ENCODE data around the gene ARAP3. TPM values are rescaled to one million over a fixed set of nuclear protein-coding genes. Genes with fewer than 3 reads are reported as not detected.

The ARAP3 gene
- total and polyA plus RNA-seq, 2 donors (not counting 3 experiments of a cell fraction or from before 2014, with no cell fraction given) = 60.6 to 136 TPM

- DNase-seq (ENCODE audit: low read depth, low spot score) (no peak), FAIRE-seq (no peak)
- Histone ChIP-seq H3K79me2 (ENCODE audit: control insufficient read depth, insufficient read depth, low read length) (peaks cover 9% of the 10 kb centered on the region), H3K9me3 (replicated peaks; ENCODE audit: control insufficient read depth, insufficient read depth, low read length) (no peaks in the 10 kb centered on the region), H3K4me1 (ENCODE audit: control insufficient read depth, extremely low read depth, insufficient read depth, low read length) (no peaks in the 10 kb centered on the region), H2AFZ (ENCODE audit: low read depth, low read length) (no peak overlapping the region), H4K20me1 (replicated peaks; ENCODE audit: control insufficient read depth, extremely low read depth, insufficient read depth, low read length) (no peaks in the 10 kb centered on the region), H3K4me2 (ENCODE audit: insufficient read depth, low read length) (no peak overlapping the region), H3K4me3 (replicated peaks in 1 of 3; ENCODE audit: insufficient read depth in 1 of 3, low read depth in 1 of 3, low read length in 3 of 3) (no peak overlapping the region), H3K27me3 (ENCODE audit: control insufficient read depth in 2 of 2, insufficient read depth in 2 of 2, low read length in 2 of 2) (no peaks in the 10 kb centered on the region), H3K9ac (replicated peaks; ENCODE audit: extremely low read depth, insufficient read depth, low read length) (no peak overlapping the region), H3K9me1 (replicated peaks; ENCODE audit: control insufficient read depth, extremely low read depth, insufficient read depth, low read length) (no peaks in the 10 kb centered on the region), H3K27ac (ENCODE audit: insufficient read depth, low read depth, low read length) (no peak overlapping the region), H3K36me3 (ENCODE audit: control insufficient read depth in 2 of 2, extremely low read depth in 1 of 2, insufficient read depth in 2 of 2, low read length in 2 of 2) (peaks cover 16 to 40% of the 10 kb centered on the region in 2 experiments)
- dilution Hi-C loops (cut with MboI; ENCODE audit: extremely low pct_ligation_motif_present, low sequenced_read_pairs) (no loop called here), intact Hi-C loops (cut with micrococcal nuclease) (no loop called here)
- ChIA-PET POLR2A (no interaction called here), CTCF (interaction anchor here (3.6 to 10.5 kb wide), 2 partner anchors 10 to 36 kb away, joined by 23 to 63 read pairs; partner anchors contain the start of gene DIAPH1)
- no peak for TF ChIP-seq POLR2AphosphoS5 (IDR thresholded peaks at IDR 0.05; ENCODE audit: insufficient read depth, low read depth, low read length)
- TF ChIP-seq JUN (IDR thresholded peaks at IDR 0.05; ENCODE audit: borderline replicate concordance, insufficient read depth, insufficient read length, low read depth) = no peak
- TF ChIP-seq EZH2 (IDR thresholded peaks at IDR 0.05; ENCODE audit: borderline replicate concordance, low read depth, low read length, severe bottlenecking) = no peak
- no peak for TF ChIP-seq CTCF (IDR thresholded peaks at IDR 0.05; ENCODE audit: extremely low read depth in 1 of 2, insufficient read depth in 1 of 2, low read depth in 1 of 2, low read length in 2 of 2)
- BruUV-seq (replicated peaks) = no TSS peak
These were observed 53.7 kb downstream of the ARAP3 start for GRCh38 chr5:141628175-141628788.

GRCh38 chr5:141623611-141624010, 58.4 kb downstream of the ARAP3 start:
- intact Hi-C loops (cut with micrococcal nuclease) (no loop called here), dilution Hi-C loops (cut with MboI; ENCODE audit: extremely low pct_ligation_motif_present, low sequenced_read_pairs) (no loop called here)
- Histone ChIP-seq H3K9ac (replicated peaks; ENCODE audit: extremely low read depth, insufficient read depth, low read length) (no peak overlapping the region), H3K4me2 (ENCODE audit: insufficient read depth, low read length) (no peak overlapping the region), H3K27ac (ENCODE audit: insufficient read depth, low read depth, low read length) (no peak overlapping the region), H2AFZ (ENCODE audit: low read depth, low read length) (no peak overlapping the region), H3K4me3 (replicated peaks in 1 of 3; ENCODE audit: insufficient read depth in 1 of 3, low read depth in 1 of 3, low read length in 3 of 3) (no peak overlapping the region), H3K27me3 (ENCODE audit: control insufficient read depth in 2 of 2, insufficient read depth in 2 of 2, low read length in 2 of 2) (no peaks in the 10 kb centered on the region), H3K4me1 (ENCODE audit: control insufficient read depth, extremely low read depth, insufficient read depth, low read length) (no peaks in the 10 kb centered on the region), H3K79me2 (ENCODE audit: control insufficient read depth, insufficient read depth, low read length) (no peaks in the 10 kb centered on the region), H3K36me3 (ENCODE audit: control insufficient read depth in 2 of 2, extremely low read depth in 1 of 2, insufficient read depth in 2 of 2, low read length in 2 of 2) (peaks cover 17 to 41% of the 10 kb centered on the region in 2 experiments), H3K9me3 (replicated peaks; ENCODE audit: control insufficient read depth, insufficient read depth, low read length) (no peaks in the 10 kb centered on the region), H4K20me1 (replicated peaks; ENCODE audit: control insufficient read depth, extremely low read depth, insufficient read depth, low read length) (no peaks in the 10 kb centered on the region), H3K9me1 (replicated peaks; ENCODE audit: control insufficient read depth, extremely low read depth, insufficient read depth, low read length) (no peaks in the 10 kb centered on the region)
- TF ChIP-seq JUN (IDR thresholded peaks at IDR 0.05; ENCODE audit: borderline replicate concordance, insufficient read depth, insufficient read length, low read depth) (no peak), GATA2 (IDR thresholded peaks at IDR 0.05; ENCODE audit: insufficient read depth, insufficient read length, low read depth, low read length) (no peak), MYC (IDR thresholded peaks at IDR 0.05; ENCODE audit: low read depth, low read length) (no peak), POLR2AphosphoS5 (IDR thresholded peaks at IDR 0.05; ENCODE audit: insufficient read depth, low read depth, low read length) (no peak), POLR2A (IDR thresholded peaks at IDR 0.05; ENCODE audit: low read depth, low read length) (no peak), FOS (IDR thresholded peaks at IDR 0.05; ENCODE audit: borderline replicate concordance, insufficient read depth, low read length) (no peak), CTCF (IDR thresholded peaks at IDR 0.05; ENCODE audit: extremely low read depth in 1 of 2, insufficient read depth in 1 of 2, low read depth in 1 of 2, low read length in 2 of 2) (no peak), EZH2 (IDR thresholded peaks at IDR 0.05; ENCODE audit: borderline replicate concordance, low read depth, low read length, severe bottlenecking) (no peak)
- TF ChIP-seq, protein P1, sequence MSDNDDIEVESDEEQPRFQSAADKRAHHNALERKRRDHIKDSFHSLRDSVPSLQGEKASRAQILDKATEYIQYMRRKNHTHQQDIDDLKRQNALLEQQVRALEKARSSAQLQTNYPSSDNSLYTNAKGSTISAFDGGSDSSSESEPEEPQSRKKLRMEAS (IDR thresholded peaks at IDR 0.05; ENCODE audit: insufficient read depth, insufficient read length) = no peak
- FAIRE-seq (no peak), DNase-seq (ENCODE audit: low read depth, low spot score) (no peak)
- BruUV-seq (replicated peaks) = no TSS peak
- CTCF ChIA-PET = interaction anchor here (8.5 kb wide), 1 partner anchor 32 kb away, joined by 1019 read pairs; no protein-coding TSS in a partner anchor
- POLR2A ChIA-PET = interaction anchor here (0.7 kb wide), 1 partner anchor 110 kb away, joined by 3 read pairs; no protein-coding TSS in a partner anchor

Data from endothelial cell of umbilical vein (primary cell).